Pancreas (tissue), 10 donors: ENCODE results near the gene SLC38A6. TPM values are rescaled to one million over a fixed set of nuclear protein-coding genes. Genes with fewer than 3 reads are reported as not detected.

Source experiments
- ATAC-seq, 4 donors: fragments of 200-7000 bp; cut with Tn5 transposase; one replicate each; pipeline versions ENCODE4 v1.8.0 to v1.9.1; 2020; ENCODE audit warnings: mild to moderate bottlenecking in 4 of 4, moderate library complexity in 4 of 4
- DNase-seq, 6 donors: peaks; one replicate each; pipeline ENCODE4 v3.0.0-alpha.2; 2020
- FAIRE-seq: peaks from 2 replicates; lab custom pipeline; 2012; peaks lifted over from hg19 to GRCh38; lab: Jason Lieb, UNC
- H3K27ac ChIP-seq, 4 donors: fragments of 200-600 bp; sonication (generic); 1 replicate in 3 of 4; 2 replicates in 1 of 4; pipeline versions ENCODE4 v1.5.0 to v1.8.0; 2020
- H3K27me3 ChIP-seq, 4 donors: fragments of 200-600 bp; one replicate each; pipeline ENCODE4 v1.8.0; 2021
- H3K36me3 ChIP-seq, 3 donors: fragments of 200-600 bp; sonication (generic) in 1 of 3; one replicate each; pipeline versions ENCODE4 v1.5.0 to v1.8.0; 2020 to 2021
- H3K4me1 ChIP-seq, 3 donors: fragments of 200-600 bp; one replicate each; pipeline ENCODE4 v1.8.0; 2021
- H3K4me3 ChIP-seq, 4 donors: fragments of 200-600 bp; sonication (generic) in 2 of 4; one replicate each; pipeline versions ENCODE4 v1.5.0 to v1.8.0; 2020 to 2021
- H3K9me3 ChIP-seq, 4 donors: fragments of 200-600 bp; one replicate each; pipeline ENCODE4 v1.8.0; 2021
- WGBS, 2 donors: extraction: QIAGEN DNeasy Blood & Tissue Kit; methylation state at CpG; one replicate each; pipeline ENCODE4 v1.1.7; 2013; 5-methylcytosine and 5-hydroxymethylcytosine counted together
- intact Hi-C, 3 donors: fragments of 100-400 bp; cut with DNase I; formaldehyde crosslinking; loops; one replicate each; pipeline versions ENCODE4 v1.11.1 to v1.14.2; 2022
- polyA plus RNA-seq, 2 donors: library from polyadenylated mRNA; stranded (reverse); fragments of 200-250 nt; gene quantifications; one replicate each; pipeline ENCODE4 v1.2.3, GENCODE V29; 2013
- total RNA-seq, 6 donors: library from RNA; stranded (reverse); fragmentation: NEBNext Ultra II Directional in 4 of 6; extraction: Animal tissue kit (Norgen Biotek cat#: 25700) in 4 of 6; gene quantifications; one replicate each; pipeline versions ENCODE4 v1.2.1 to v1.2.4, GENCODE V29; 2021 to 2023
- TF ChIP-seq, protein P1 (sequence below), 4 donors: fragments of 200-600 bp; sonication (generic) in 3 of 4; IDR thresholded peaks; one replicate each; pipeline versions ENCODE4 v1.5.0 to v1.8.0; 2021; ENCODE audit warnings: antibody characterized with exemption in 4 of 4
- donor health status: healthy with polysubstance abuse.
- donor health status: DM: no; HTN: no; CAD: no; lungs with moderate emphysema.
- donor health status: DM: no; HTN: no; CAD: no.
- donor health status: control.
- donor health status: control.
- donor health status: Bipolar disorder and iron deficiency.
- donor health status: DM: yes; HTN: yes; CAD: no.
- donor health status: DM: no; HTN: no; CAD: no.
- donor health status: DM: no; HTN: no; CAD: no.
- donor health status: DM: yes; HTN: yes; CAD: no.

Gene SLC38A6
- total and polyA plus RNA-seq, 8 donors, result 2.2 to 8.6 (median 4.7) TPM

- no peak for DNase-seq
- no peak for FAIRE-seq
- intact Hi-C loops, result no loop called here
- ATAC-seq, result no peak
- H3K4me3 ChIP-seq, result no peak overlapping the region
- TF ChIP-seq, protein P1, sequence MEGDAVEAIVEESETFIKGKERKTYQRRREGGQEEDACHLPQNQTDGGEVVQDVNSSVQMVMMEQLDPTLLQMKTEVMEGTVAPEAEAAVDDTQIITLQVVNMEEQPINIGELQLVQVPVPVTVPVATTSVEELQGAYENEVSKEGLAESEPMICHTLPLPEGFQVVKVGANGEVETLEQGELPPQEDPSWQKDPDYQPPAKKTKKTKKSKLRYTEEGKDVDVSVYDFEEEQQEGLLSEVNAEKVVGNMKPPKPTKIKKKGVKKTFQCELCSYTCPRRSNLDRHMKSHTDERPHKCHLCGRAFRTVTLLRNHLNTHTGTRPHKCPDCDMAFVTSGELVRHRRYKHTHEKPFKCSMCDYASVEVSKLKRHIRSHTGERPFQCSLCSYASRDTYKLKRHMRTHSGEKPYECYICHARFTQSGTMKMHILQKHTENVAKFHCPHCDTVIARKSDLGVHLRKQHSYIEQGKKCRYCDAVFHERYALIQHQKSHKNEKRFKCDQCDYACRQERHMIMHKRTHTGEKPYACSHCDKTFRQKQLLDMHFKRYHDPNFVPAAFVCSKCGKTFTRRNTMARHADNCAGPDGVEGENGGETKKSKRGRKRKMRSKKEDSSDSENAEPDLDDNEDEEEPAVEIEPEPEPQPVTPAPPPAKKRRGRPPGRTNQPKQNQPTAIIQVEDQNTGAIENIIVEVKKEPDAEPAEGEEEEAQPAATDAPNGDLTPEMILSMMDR (IDR thresholded peaks at IDR 0.05), result no peak
- no peaks in the 10 kb centered on the region for H3K9me3 ChIP-seq
- H3K27me3 ChIP-seq, result no peaks in the 10 kb centered on the region
- WGBS, 2 donors, result 63 to 65% methylated on average over 4 of the region's 4 CpGs
- H3K4me1 ChIP-seq, result no peaks in the 10 kb centered on the region
- H3K36me3 ChIP-seq, result no peaks in the 10 kb centered on the region
- no peak overlapping the region for H3K27ac ChIP-seq
Measured at GRCh38 chr14:60944204-60944603, 36.8 kb upstream of the SLC38A6 start.

DNA sequence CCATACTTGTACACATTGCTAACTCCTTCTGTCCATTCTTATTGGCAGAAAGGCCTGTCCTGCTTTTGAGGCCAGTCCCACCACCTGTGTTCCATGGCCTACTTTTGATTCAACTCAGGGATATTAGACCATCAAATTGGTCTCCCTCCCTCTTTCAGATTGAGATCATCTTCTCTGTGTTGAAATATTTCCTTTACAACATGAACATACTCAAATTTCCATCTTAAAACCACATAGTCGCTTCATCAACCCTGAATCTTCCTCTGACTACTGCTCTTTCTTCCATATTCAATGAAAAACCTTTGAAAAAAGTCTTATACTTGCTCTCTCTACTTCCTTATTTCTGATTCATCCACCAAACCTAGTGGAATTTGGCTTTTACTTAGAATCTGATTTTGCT is 35.1 kb upstream of the SLC38A6 start:
- Histone ChIP-seq H3K4me3 (no peak overlapping the region), H3K36me3 (no peaks in the 10 kb centered on the region), H3K9me3 (no peaks in the 10 kb centered on the region), H3K4me1 (no peaks in the 10 kb centered on the region), H3K27ac (no peak overlapping the region), H3K27me3 (no peaks in the 10 kb centered on the region)
- DNase-seq (no peak), FAIRE-seq (no peak), ATAC-seq (no peak)
- TF ChIP-seq, protein P1 (IDR thresholded peaks at IDR 0.05), result no peak
- intact Hi-C loops, result no loop called here
- WGBS, 2 donors, result 88 to 94% methylated on average over 1 of the region's 1 CpG

DNA sequence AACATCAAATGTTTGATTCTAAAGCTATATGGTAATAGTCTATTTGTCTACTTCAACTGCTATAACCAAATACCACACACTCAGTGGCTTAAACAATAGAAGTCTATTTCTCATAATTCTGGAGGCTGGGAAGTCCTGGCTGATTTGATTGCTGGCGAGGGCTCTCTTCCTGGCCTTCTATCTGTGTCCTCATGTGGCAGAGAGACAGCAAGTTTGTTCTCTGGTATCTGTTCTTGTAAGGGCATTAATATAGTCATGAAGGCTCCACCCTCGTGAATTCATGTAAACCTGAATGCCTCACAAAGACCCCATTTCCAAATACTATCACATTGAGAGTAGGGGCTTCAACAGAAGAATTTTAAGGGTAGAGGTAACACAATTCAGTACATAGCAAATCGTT is 34.3 kb upstream of the SLC38A6 start:
- Histone ChIP-seq H3K4me3 (no peak overlapping the region), H3K9me3 (no peaks in the 10 kb centered on the region), H3K27ac (no peak overlapping the region), H3K27me3 (no peaks in the 10 kb centered on the region), H3K36me3 (no peaks in the 10 kb centered on the region), H3K4me1 (no peaks in the 10 kb centered on the region)
- no peak for DNase-seq
- FAIRE-seq, result no peak
- intact Hi-C loops, result no loop called here
- 82 to 85% methylated on average over 3 of the region's 3 CpGs for WGBS, 2 donors
- TF ChIP-seq, protein P1 (IDR thresholded peaks at IDR 0.05), result no peak
- ATAC-seq, result no peak

DNA sequence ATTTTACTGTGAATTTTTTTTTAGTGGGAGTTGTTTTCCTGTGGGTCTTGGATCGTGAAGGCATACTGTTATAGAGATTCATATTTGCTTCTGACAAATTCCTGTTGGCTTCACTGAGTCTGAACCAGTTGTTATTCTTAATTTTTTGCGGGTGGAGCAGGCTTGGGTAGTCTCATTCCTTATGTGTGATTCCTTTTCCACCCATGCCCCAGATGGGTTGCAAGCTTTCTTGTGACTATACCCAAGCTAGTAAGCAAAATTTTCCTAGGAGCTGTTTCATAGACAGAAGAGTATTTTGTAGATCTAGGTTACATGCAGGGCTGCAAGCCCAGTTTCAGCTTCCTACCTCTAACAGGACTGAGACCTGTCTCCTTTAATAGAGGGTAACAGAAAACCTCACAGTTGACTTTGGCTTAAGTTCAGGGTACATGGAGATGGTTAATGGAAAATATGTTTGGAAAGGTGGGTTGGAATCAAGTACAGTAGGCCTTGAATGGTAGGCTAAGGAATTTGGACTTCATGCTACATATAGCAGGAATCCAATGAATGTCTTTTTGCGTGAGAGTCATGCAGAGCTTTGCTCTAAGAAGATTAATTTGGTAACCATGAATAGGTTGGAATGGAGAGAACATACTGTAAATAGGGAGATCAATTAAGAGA is 29.1 kb upstream of the SLC38A6 start:
- 61% methylated on average over 3 of the region's 3 CpGs for WGBS, 2 donors

GRCh38 chr14:60956202-60956601 is 24.8 kb upstream of the SLC38A6 start:
- TF ChIP-seq, protein P1 (IDR thresholded peaks at IDR 0.05), result no peak
- peaks cover 0 to 8% (median 0%) of the 10 kb centered on the region in 4 donors for H3K9me3 ChIP-seq
- no peak overlapping the region for H3K4me3 ChIP-seq
- no peaks in the 10 kb centered on the region for H3K27me3 ChIP-seq
- ATAC-seq (no peak), FAIRE-seq (no peak), DNase-seq (no peak)
- H3K36me3 ChIP-seq, result no peaks in the 10 kb centered on the region
- H3K4me1 ChIP-seq, result no peaks in the 10 kb centered on the region
- WGBS, 2 donors, result 94 to 97% methylated on average over 4 of the region's 4 CpGs
- H3K27ac ChIP-seq, result no peak overlapping the region
- intact Hi-C loops, result no loop called here

More for the DNA sequence above, 29.1 kb upstream of the SLC38A6 start:
- Histone ChIP-seq H3K9me3 (peaks cover 0 to 4% (median 0%) of the 10 kb centered on the region in 4 donors), H3K4me1 (no peaks in the 10 kb centered on the region), H3K4me3 (no peak overlapping the region), H3K36me3 (no peaks in the 10 kb centered on the region), H3K27ac (no peak overlapping the region), H3K27me3 (no peaks in the 10 kb centered on the region)
- DNase-seq (no peak), ATAC-seq (no peak), FAIRE-seq (no peak)
- TF ChIP-seq, protein P1 (IDR thresholded peaks at IDR 0.05), result no peak
- intact Hi-C loops, result no loop called here
